HEK293 (cell line): ENCODE data around the gene PHYH.
A peak's percentile ranks its signal among the peaks of the same experiment; 100 is the strongest.

Experiments used
- CTCF ChIA-PET: fragments of 350-600 bp; formaldehyde crosslinking; extraction: SDS; loops from one replicate; lab custom pipeline; 2021; ENCODE audit warnings: antibody characterized with exemption; lab: Yijun Ruan, JAX
- POLR2A ChIA-PET: fragments of 300-600 bp; formaldehyde crosslinking; extraction: SDS; loops from one replicate; lab custom pipeline; 2020; ENCODE audit warnings: antibody characterized with exemption, inconsistent platforms; lab: Yijun Ruan, JAX
- H3K27ac ChIP-seq: fragments of 200-500 bp; sonication (Bioruptor generic); 2 replicates; pipeline ENCODE4 v1.5.1; 2014; ENCODE audit warnings: low read depth, low read length, control low read depth, inconsistent platforms; ENCODE audit errors: extremely low read depth
- H3K36me3 ChIP-seq, 2 experiments: fragments of 200-500 bp in 1 of 2; sonication (Bioruptor generic) in 1 of 2; 1 replicate in 1 of 2; 2 replicates in 1 of 2; pipeline ENCODE4 v1.5.1; 2014 to 2017; ENCODE audit warnings: inconsistent platforms in 2 of 2, low read length in 2 of 2; ENCODE audit not compliant: control insufficient read depth in 2 of 2, insufficient read depth in 1 of 2
- H3K4me1 ChIP-seq: fragments of 200-500 bp; sonication (Bioruptor generic); 2 replicates; pipeline ENCODE4 v1.5.1; 2014; ENCODE audit warnings: mild to moderate bottlenecking, low read length, inconsistent platforms; ENCODE audit not compliant: control insufficient read depth, insufficient read depth
- H3K4me3 ChIP-seq: 2 replicates; pipeline ENCODE4 v1.5.1; 2011; ENCODE audit warnings: low read depth, mild to moderate bottlenecking, control low read depth, low read length, moderate library complexity
- H3K9me3 ChIP-seq: fragments of 200-500 bp; sonication (Bioruptor generic); 2 replicates; pipeline ENCODE4 v1.5.1; 2014; ENCODE audit warnings: low read depth, low read length, inconsistent platforms; ENCODE audit not compliant: control insufficient read depth, insufficient read depth
- GLIS1 ChIP-seq: fragments of 450-650 bp; formaldehyde crosslinking; IDR thresholded peaks from 2 replicates; pipeline ENCODE4 v1.5.1; 2016; ENCODE audit warnings: missing biosample characterization, missing genetic modification characterization
- PRDM2 ChIP-seq: fragments of 450-650 bp; formaldehyde crosslinking; IDR thresholded peaks from 2 replicates; pipeline ENCODE4 v1.5.1; 2016; ENCODE audit warnings: missing biosample characterization, missing genetic modification characterization, borderline replicate concordance
- SP3 ChIP-seq: fragments of 450-650 bp; formaldehyde crosslinking; IDR thresholded peaks from 2 replicates; pipeline ENCODE4 v1.5.1; 2016; ENCODE audit warnings: missing biosample characterization, missing genetic modification characterization
- TSHZ1 ChIP-seq: fragments of 450-650 bp; formaldehyde crosslinking; IDR thresholded peaks from 2 replicates; pipeline ENCODE4 v1.5.1; 2016; ENCODE audit warnings: missing biosample characterization, missing genetic modification characterization, borderline replicate concordance
- ZNF133 ChIP-seq: fragments of 450-650 bp; formaldehyde crosslinking; IDR thresholded peaks from 2 replicates; pipeline ENCODE4 v1.5.1; 2016; ENCODE audit warnings: missing biosample characterization, missing genetic modification characterization
- ZNF19 ChIP-seq: fragments of 450-650 bp; formaldehyde crosslinking; IDR thresholded peaks from 2 replicates; pipeline ENCODE4; 2016; ENCODE audit warnings: missing biosample characterization, missing genetic modification characterization, low read depth
- ZNF362 ChIP-seq: fragments of 450-650 bp; formaldehyde crosslinking; IDR thresholded peaks from 2 replicates; pipeline ENCODE4 v1.5.1; 2016; ENCODE audit warnings: missing biosample characterization, missing genetic modification characterization
- ZNF394 ChIP-seq: fragments of 450-650 bp; formaldehyde crosslinking; IDR thresholded peaks from 2 replicates; pipeline ENCODE4 v1.5.1; 2016; ENCODE audit warnings: missing biosample characterization, missing genetic modification characterization, mild to moderate bottlenecking, moderate library complexity, borderline replicate concordance
- ZNF518A ChIP-seq: fragments of 450-650 bp; formaldehyde crosslinking; conservative IDR thresholded peaks from 2 replicates; pipeline ENCODE4 v1.5.1; 2016; ENCODE audit warnings: low read depth, missing biosample characterization, missing genetic modification characterization

The PHYH gene

GRCh38 chr10:13338390-13339110 is 38.7 kb upstream of the PHYH start (continued):
- TF ChIP-seq ZNF518A (tag by site-specific recombination), result no peak
- TF ChIP-seq ZNF19 (tag by site-specific recombination), result no peak
- no peak for TF ChIP-seq ZNF394 (tag by site-specific recombination)
- no peak for TF ChIP-seq SP3
- TF ChIP-seq ZNF362, result no peak
- no peak for TF ChIP-seq PRDM2 (tag by site-specific recombination)
- no peak for TF ChIP-seq TSHZ1

- peaks cover 31 to 65% of the 10 kb centered on the region in 2 experiments for H3K36me3 ChIP-seq
- ChIA-PET POLR2A (no interaction called here), CTCF (interaction anchor here (0.7 kb wide), 1 partner anchor 17 kb away, joined by 3 read pairs; no protein-coding TSS in a partner anchor)
- peaks cover 3% of the 10 kb centered on the region for H3K4me1 ChIP-seq
- TF ChIP-seq ZNF133 (no peak), GLIS1 (tag by site-specific recombination) (peak; percentile 56)
- no peak overlapping the region for H3K27ac ChIP-seq
- no peak overlapping the region for H3K4me3 ChIP-seq
- no peaks in the 10 kb centered on the region for H3K9me3 ChIP-seq
These were observed 37.9 kb upstream of the PHYH start for GRCh38 chr10:13337827-13338196.
